HG03103 (cell line): ENCODE results near the gene OTX2.

Experiments used
- ATAC-seq: cut with Tn5 transposase; IDR thresholded peaks from one replicate; pipeline ENCODE4 v1.9.1; 2021; ENCODE audit warnings: low read depth; ENCODE audit not compliant: unreplicated experiment

The OTX2 gene

GRCh38 chr14:56810147-56810719, at the start of gene OTX2:
TSS of gene OTX2 (minus strand) at chr14:56810479. CDS start at chr14:56805456, 5,023 bp downstream.
- ATAC-seq, result no peak

- no peak for ATAC-seq
These were observed 48.1 kb upstream of the OTX2 start for GRCh38 chr14:56858422-56858821.

- no peak for ATAC-seq
These were observed 46.9 kb upstream of the OTX2 start for GRCh38 chr14:56857216-56857615.

GRCh38 chr14:56855891-56856461, 45.7 kb upstream of the OTX2 start:
- ATAC-seq, result no peak

- no peak for ATAC-seq
These were observed 44.0 kb upstream of the OTX2 start for GRCh38 chr14:56854325-56854724.

GRCh38 chr14:56846970-56847930, 37.0 kb upstream of the OTX2 start:
- ATAC-seq, result no peak

GRCh38 chr14:56844406-56845002, 34.2 kb upstream of the OTX2 start:
- no peak for ATAC-seq

- ATAC-seq, result no peak
These were observed 31.3 kb upstream of the OTX2 start for GRCh38 chr14:56841611-56842010.

GRCh38 chr14:56840221-56840620, 29.9 kb upstream of the OTX2 start:
- no peak for ATAC-seq

GRCh38 chr14:56829151-56829550, 18.9 kb upstream of the OTX2 start:
- no peak for ATAC-seq

GRCh38 chr14:56826214-56826613, 15.9 kb upstream of the OTX2 start:
- no peak for ATAC-seq

GRCh38 chr14:56821805-56822610, 11.7 kb upstream of the OTX2 start:
- no peak for ATAC-seq

- ATAC-seq, result no peak
These were observed 10.9 kb upstream of the OTX2 start for GRCh38 chr14:56821177-56821576.

- no peak for ATAC-seq
These were observed 7.2 kb upstream of the OTX2 start for GRCh38 chr14:56817396-56817921.

- ATAC-seq, result no peak
These were observed 6.5 kb upstream of the OTX2 start for GRCh38 chr14:56816574-56817391.

GRCh38 chr14:56815745-56816144, 5.5 kb upstream of the OTX2 start:
- ATAC-seq, result no peak

GRCh38 chr14:56814969-56815700, 4.9 kb upstream of the OTX2 start:
- no peak for ATAC-seq

- ATAC-seq, result no peak
These were observed 4.3 kb upstream of the OTX2 start for GRCh38 chr14:56814519-56814959.

- ATAC-seq, result no peak
These were observed 2.9 kb upstream of the OTX2 start for GRCh38 chr14:56813143-56813551.
